NT2/D1 (cell line): ENCODE results near the gene DAB2.

Experiments used
- SUZ12 ChIP-seq: IDR thresholded peaks from 2 replicates; pipeline ENCODE4 v1.6.1; 2011; ENCODE audit not compliant: insufficient read length, insufficient read depth; ENCODE audit errors: extremely low read depth
- YY1 ChIP-seq: IDR thresholded peaks from 2 replicates; pipeline ENCODE4 v1.6.1; 2011; ENCODE audit not compliant: insufficient read length, insufficient read depth
- ZNF274 ChIP-seq: IDR thresholded peaks from 2 replicates; pipeline ENCODE4 v1.6.1; 2011; ENCODE audit warnings: mild to moderate bottlenecking, low read depth, low read length

- TF ChIP-seq YY1: no peak
- TF ChIP-seq ZNF274: no peak
- no peak for TF ChIP-seq SUZ12
These were observed 23.2 kb upstream of the DAB2 start for GRCh38 chr5:39447968-39448367.
